Measurements from ENCODE around the gene C5. TPM values are rescaled to one million over a fixed set of nuclear protein-coding genes. Genes with fewer than 3 reads are reported as not detected.

Gene C5
- 0.80 and 1.3 TPM in 2 replicates for total RNA-seq

DNA sequence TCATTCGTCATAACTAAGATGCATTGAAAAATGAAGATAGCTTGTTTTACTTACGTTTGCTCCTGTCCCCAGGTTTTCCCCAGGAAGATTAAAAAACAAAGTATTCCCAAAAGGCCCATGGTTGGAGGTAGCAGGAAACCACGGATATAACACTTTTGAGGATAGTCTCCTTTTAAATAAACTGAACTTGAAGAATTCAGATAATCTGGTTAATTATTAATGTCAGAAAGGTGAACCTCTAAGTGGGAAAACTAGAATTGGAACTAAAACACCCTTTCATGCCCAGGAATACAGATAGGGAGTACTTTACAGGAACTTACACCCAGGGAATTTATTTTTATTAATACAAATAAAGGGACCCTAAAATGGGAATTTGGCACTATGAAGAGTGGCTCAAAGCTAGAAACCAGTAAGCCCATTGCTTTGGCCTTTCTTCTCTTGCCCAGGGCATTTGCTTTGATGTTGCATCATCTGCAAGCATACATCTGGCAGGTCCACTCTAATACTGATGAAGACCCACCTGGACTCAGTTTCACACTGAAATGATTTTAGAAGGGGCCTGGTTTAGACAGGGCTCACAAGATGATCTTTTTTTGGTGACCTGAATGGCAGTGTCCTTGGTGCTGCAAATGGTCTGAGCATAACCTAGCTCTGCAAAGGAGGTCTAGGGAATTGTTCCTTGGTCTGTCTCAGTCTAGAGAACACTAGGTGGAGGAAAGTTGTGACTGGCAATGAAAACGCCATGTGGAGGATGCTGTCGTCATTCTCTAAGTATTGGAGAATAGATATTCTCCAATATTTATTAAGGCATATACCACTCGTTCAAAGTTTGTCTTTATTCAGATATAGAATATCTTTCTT lies at the start of gene C5:
TSS of gene C5 (minus strand) at position 148 of the 861 bp plus-strand sequence. CDS start at position 119, 29 bp downstream.

DNA sequence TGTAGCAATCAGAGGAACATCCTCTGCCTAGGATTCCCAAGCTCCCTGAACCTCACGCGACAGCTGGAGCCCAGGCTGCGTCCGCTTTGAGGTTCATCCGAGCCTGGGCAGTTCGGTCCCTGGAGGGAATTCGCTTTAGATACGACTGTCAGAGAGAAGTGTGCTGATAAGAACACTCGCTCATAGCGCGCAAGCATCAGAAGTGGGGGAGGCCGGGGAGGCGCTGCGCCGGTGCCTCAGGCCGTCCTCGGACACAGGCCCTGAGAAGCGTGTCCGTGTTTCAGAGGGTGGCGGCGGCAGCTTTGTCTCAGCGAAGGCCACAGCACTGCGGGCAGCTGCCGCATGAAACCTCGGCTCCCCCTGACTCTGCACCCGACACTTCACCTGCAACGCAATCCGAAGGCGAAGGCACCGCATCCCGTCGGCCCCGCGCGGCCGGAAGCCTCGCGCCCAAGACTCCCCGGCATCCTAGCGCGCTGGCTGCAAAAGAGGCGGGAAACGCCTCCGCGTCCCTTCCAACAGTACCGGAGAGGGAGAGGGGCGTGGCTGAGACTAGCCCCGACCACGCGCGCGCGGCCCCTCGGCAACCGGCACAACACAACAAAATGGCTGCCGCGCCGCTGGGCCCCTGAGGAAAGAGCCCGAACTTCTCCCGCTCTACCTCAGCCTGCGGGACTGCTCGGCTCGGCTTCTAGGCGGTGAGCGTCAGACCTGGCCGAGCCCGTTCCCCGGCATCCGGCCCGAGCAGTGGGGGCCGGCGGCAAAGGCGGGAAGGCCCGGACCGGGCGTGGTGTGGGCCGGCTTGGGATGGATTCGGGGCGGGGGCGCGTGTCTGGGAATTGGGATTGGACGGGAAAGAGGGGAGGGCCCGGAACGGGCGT lies 24.5 kb upstream of the C5 start, which contains the start of gene CNTRL:
TSS of gene CNTRL (plus strand) at position 586 of the 881 bp plus-strand sequence. CDS start 13,372 bp downstream, outside the sequence.

GRCh38 chr9:120926397-120926928 lies 123.6 kb downstream of the C5 start, which contains the start of gene TRAF1:
TSS of gene TRAF1 (minus strand) at chr9:120926796. CDS start at chr9:120926075, 721 bp downstream.

Other genes with a start within 250 kb of the C5 start
- 30.6 and 63.5 TPM in 2 replicates for gene PSMD5, start 207.4 kb downstream of the C5 start, total RNA-seq
- 34.3 and 45.5 TPM in 2 replicates for gene PHF19, start 173.1 kb downstream of the C5 start, total RNA-seq
- gene TRAF1, start 123.5 kb downstream of the C5 start, total RNA-seq: 0.64 and 3.6 TPM in 2 replicates
- gene CNTRL, start 24.7 kb upstream of the C5 start, total RNA-seq: 3.5 and 5.2 TPM in 2 replicates
- gene RAB14, start 151.6 kb upstream of the C5 start, total RNA-seq: 23.7 and 35.9 TPM in 2 replicates
- gene GSN, start 217.9 kb upstream of the C5 start, total RNA-seq: 261 and 380 TPM in 2 replicates

All from epithelial cell of alveolus of lung (primary cell).